ENCODE results near the gene SLC6A7.

Gene SLC6A7

GRCh38 chr5:150164211-150164980 is 25.5 kb upstream of the SLC6A7 start:
- no peak overlapping the region for H2AFZ ChIP-seq
- no peaks in the 10 kb centered on the region for H3K4me1 ChIP-seq
- H3K9me3 ChIP-seq (ENCODE audit: control insufficient read depth, low read length): no peaks in the 10 kb centered on the region
- H3K27ac ChIP-seq: no peak overlapping the region
- H3K79me2 ChIP-seq: no peaks in the 10 kb centered on the region
- no peak for TF ChIP-seq CTCF (IDR thresholded peaks at IDR 0.05)
- H3K36me3 ChIP-seq (ENCODE audit: control insufficient read depth, insufficient read depth, low read length): no peaks in the 10 kb centered on the region
- no peak overlapping the region for H3K4me3 ChIP-seq (ENCODE audit: low read depth, low read length)
- H3K27me3 ChIP-seq (ENCODE audit: control insufficient read depth, insufficient read depth, low read length): no peaks in the 10 kb centered on the region
- no peak overlapping the region for H3K9ac ChIP-seq
- no peak overlapping the region for H3K4me2 ChIP-seq (ENCODE audit: low read length)

- TF ChIP-seq CTCF (IDR thresholded peaks at IDR 0.05): no peak
- H3K9me3 ChIP-seq (ENCODE audit: control insufficient read depth, low read length): no peaks in the 10 kb centered on the region
- H3K4me1 ChIP-seq: no peaks in the 10 kb centered on the region
- H3K4me2 ChIP-seq (ENCODE audit: low read length): no peak overlapping the region
- no peaks in the 10 kb centered on the region for H3K27me3 ChIP-seq (ENCODE audit: control insufficient read depth, insufficient read depth, low read length)
- H2AFZ ChIP-seq: no peak overlapping the region
- H3K4me3 ChIP-seq (ENCODE audit: low read depth, low read length): no peak overlapping the region
- no peaks in the 10 kb centered on the region for H3K79me2 ChIP-seq
- H3K9ac ChIP-seq: no peak overlapping the region
- no peaks in the 10 kb centered on the region for H3K36me3 ChIP-seq (ENCODE audit: control insufficient read depth, insufficient read depth, low read length)
- H3K27ac ChIP-seq: no peak overlapping the region
These were observed 23.7 kb upstream of the SLC6A7 start for GRCh38 chr5:150166037-150166649.

GRCh38 chr5:150166650-150167511 is 23.0 kb upstream of the SLC6A7 start, which contains the start of gene CDX1:
Gene CDX1 (plus strand): TSS chr5:150166778. CDS start chr5:150166877, 99 bp downstream.
- Histone ChIP-seq H3K27ac (no peak within 1 kb of the TSS), H2AFZ (no peak within 1 kb of the TSS), H3K9me3 (ENCODE audit: control insufficient read depth, low read length) (no peaks in the 10 kb centered on the region), H3K27me3 (ENCODE audit: control insufficient read depth, insufficient read depth, low read length) (no peaks in the 10 kb centered on the region), H3K4me1 (no peaks in the 10 kb centered on the region), H3K4me2 (ENCODE audit: low read length) (no peak within 1 kb of the TSS), H3K36me3 (ENCODE audit: control insufficient read depth, insufficient read depth, low read length) (no peaks in the 10 kb centered on the region), H3K4me3 (ENCODE audit: low read depth, low read length) (no peak within 1 kb of the TSS), H3K79me2 (no peaks in the 10 kb centered on the region), H3K9ac (no peak within 1 kb of the TSS)
- no peak for TF ChIP-seq CTCF (IDR thresholded peaks at IDR 0.05)

GRCh38 chr5:150167512-150167850 is 22.4 kb upstream of the SLC6A7 start:
- H3K9ac ChIP-seq: no peak overlapping the region
- H3K27ac ChIP-seq: no peak overlapping the region
- H3K4me3 ChIP-seq (ENCODE audit: low read depth, low read length): no peak overlapping the region
- H3K27me3 ChIP-seq (ENCODE audit: control insufficient read depth, insufficient read depth, low read length): no peaks in the 10 kb centered on the region
- TF ChIP-seq CTCF (IDR thresholded peaks at IDR 0.05): no peak
- H2AFZ ChIP-seq: no peak overlapping the region
- no peaks in the 10 kb centered on the region for H3K4me1 ChIP-seq
- H3K79me2 ChIP-seq: no peaks in the 10 kb centered on the region
- H3K9me3 ChIP-seq (ENCODE audit: control insufficient read depth, low read length): no peaks in the 10 kb centered on the region
- no peaks in the 10 kb centered on the region for H3K36me3 ChIP-seq (ENCODE audit: control insufficient read depth, insufficient read depth, low read length)
- H3K4me2 ChIP-seq (ENCODE audit: low read length): no peak overlapping the region

Data from parathyroid adenoma (tissue), 2 donors.